Activated CD4-positive, CD25-positive, alpha-beta regulatory T cell treated with anti-CD3 and anti-CD28 coated beads, Interleukin-2, amount 50 U/mL, for 16 hours (primary cell): Measurements from ENCODE around the gene C14orf132.

Experiments used
- DNase-seq: peaks from one replicate; pipeline ENCODE4 v3.0.0-alpha.2; 2020; ENCODE audit warnings: low read depth, low spot score

C14orf132 gene

GRCh38 chr14:96039633-96040311 lies 610 bp downstream of the C14orf132 start:
- DNase-seq = no peak

GRCh38 chr14:96040828-96041371 lies 1.7 kb downstream of the C14orf132 start:
- DNase-seq = no peak

GRCh38 chr14:96042248-96042930 lies 3.2 kb downstream of the C14orf132 start:
- no peak for DNase-seq

GRCh38 chr14:96046630-96047029 lies 7.5 kb downstream of the C14orf132 start:
- DNase-seq = no peak

- DNase-seq = no peak
Observed at GRCh38 chr14:96047101-96047500, 7.9 kb downstream of the C14orf132 start.

- DNase-seq = no peak
Observed at GRCh38 chr14:96049932-96050331, 10.8 kb downstream of the C14orf132 start.

GRCh38 chr14:96050482-96050881 lies 11.3 kb downstream of the C14orf132 start:
- no peak for DNase-seq

GRCh38 chr14:96051231-96051630 lies 12.1 kb downstream of the C14orf132 start:
- no peak for DNase-seq

- DNase-seq = no peak
Observed at GRCh38 chr14:96051642-96052540, 12.7 kb downstream of the C14orf132 start.

GRCh38 chr14:96052541-96053247 lies 13.5 kb downstream of the C14orf132 start:
- no peak for DNase-seq

GRCh38 chr14:96053248-96053599 lies 14.1 kb downstream of the C14orf132 start:
- DNase-seq = no peak

GRCh38 chr14:96053600-96054381 lies 14.6 kb downstream of the C14orf132 start:
- no peak for DNase-seq

GRCh38 chr14:96054661-96055060 lies 15.5 kb downstream of the C14orf132 start:
- no peak for DNase-seq

GRCh38 chr14:96055065-96055752 lies 16.0 kb downstream of the C14orf132 start:
- no peak for DNase-seq

GRCh38 chr14:96055753-96056508 lies 16.8 kb downstream of the C14orf132 start:
- DNase-seq = no peak

- DNase-seq = no peak
Observed at GRCh38 chr14:96056509-96057422, 17.6 kb downstream of the C14orf132 start.

- DNase-seq = no peak
Observed at GRCh38 chr14:96057738-96058137, 18.6 kb downstream of the C14orf132 start.

GRCh38 chr14:96058576-96059200 lies 19.5 kb downstream of the C14orf132 start:
- no peak for DNase-seq
